ENCODE data around the gene SLC44A1. TPM values are rescaled to one million over a fixed set of nuclear protein-coding genes. Genes with fewer than 3 reads are reported as not detected.

The SLC44A1 gene
- polyA plus RNA-seq, 3 donors = 54.1 to 61.6 (median 58.0) TPM

DNA sequence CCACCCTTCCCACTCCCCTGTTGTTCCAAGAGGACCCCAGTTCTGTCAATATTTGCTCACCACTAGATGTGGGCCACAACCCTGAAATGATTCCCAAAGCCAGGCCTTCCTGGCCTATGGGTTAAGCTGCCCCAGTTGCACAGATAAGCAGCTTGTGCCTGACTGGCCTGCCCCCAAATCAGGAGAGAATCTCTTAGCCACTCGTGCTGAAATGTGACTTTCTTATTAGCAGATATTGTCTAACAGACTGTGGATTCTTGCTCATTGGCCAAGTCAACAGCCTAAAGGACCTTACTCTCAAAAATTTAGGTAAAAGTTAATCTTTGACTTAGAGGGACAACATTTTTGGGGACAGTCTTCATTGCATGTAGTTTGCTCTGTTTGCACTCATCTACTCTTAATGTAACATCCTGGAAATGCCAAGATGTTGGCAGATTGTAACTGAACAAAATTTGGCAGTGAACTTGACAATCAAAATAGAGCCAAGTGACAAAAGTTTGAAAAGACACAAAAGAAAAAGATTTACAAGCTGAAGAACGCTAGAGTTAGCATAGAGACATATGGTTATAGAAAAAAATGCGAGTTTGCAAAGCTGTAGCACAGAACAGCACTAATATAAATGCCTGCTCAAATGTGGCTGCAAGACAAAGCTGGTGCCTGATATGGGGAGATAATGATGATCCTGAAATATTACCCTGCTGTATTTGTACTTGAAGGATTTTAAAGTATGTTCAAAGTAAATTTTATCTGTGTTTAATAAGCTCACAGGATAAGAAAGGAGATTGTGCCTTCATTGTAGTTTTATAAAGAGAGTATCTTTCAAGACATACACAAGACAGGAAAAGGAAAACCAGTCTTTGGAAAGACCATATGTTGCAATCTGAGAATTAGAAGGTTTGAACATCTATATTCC lies 174.4 kb downstream of the SLC44A1 start:
- DNase-seq (ENCODE audit: low read depth in 3 of 3, low spot score in 2 of 3) = no peak

DNA sequence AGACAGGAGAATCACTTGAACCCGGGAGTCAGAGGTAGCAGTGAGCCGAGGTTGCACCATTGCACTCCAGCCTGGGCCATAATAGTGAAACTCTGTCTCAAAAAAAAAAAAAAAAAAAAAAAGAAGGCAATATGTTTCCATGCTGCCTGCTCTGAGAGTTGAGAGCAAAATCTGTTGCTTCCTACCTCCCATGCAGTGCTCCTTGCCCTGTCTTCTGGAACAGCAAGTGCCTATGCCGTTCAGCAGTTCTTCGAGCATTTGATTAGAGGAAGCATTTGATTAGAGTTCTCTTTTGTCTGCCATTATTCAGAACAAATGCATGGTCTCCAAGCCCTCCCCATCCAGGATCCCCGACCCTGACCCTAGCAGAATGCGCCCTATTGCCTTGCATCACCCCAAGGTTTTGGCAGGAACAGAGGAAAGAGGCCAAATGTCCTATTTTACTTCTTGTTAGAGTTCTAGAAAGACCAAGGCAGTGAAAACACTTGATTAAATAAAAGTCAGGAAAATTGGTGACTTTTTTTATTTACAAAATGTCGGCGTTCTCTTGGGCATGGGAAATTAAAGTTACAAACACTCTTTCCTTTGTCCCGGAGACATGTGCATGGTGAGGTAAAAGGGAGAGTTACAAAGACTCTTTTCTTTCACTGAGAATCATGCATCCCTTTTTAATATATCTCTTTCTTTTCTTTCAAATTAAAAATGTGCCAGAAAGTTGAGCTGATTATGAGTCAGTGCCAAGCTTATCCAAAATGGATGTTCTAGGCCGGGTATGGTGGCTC lies 175.6 kb downstream of the SLC44A1 start:
- no peak for DNase-seq (ENCODE audit: low read depth in 3 of 3, low spot score in 2 of 3)

DNA sequence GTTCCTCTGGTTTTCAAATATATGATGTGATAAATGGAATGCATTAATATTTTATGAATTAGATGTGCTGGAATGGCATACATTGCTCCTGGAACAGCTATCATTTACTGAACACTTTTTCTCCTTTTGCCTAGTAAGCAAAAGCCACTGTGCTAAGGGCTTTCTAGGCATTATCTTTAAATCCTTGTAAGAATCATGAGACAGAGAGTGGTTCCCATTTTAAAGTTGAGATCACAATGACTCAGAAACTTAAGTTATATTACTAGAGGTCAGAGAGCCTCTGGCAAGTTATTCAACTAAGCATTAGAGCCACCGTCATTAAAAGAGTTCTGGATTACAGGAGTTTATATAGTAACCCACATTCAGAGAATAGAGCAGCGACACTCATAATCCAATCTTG lies 176.7 kb downstream of the SLC44A1 start:
- no peak for DNase-seq (ENCODE audit: low read depth in 3 of 3, low spot score in 2 of 3)

DNA sequence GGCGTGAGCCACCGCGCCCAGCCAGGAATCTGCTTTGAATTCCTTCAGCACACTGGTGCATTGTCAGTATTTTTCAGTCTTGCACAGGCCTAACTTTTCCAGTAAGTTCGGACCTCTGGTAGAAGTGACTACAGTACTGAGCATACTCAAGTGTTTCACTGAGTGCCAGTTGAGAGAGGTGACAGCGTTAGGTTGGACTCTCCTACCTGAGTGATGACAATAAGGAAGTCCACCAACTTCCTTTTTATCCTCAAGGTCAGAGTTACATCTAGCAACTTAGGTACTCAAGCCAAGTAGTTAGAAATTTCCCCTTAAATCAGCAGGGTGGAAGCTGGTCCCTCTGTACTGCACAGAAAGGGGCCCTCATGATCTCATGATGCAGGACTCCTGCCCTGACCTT lies 177.4 kb downstream of the SLC44A1 start:
- DNase-seq (ENCODE audit: low read depth in 3 of 3, low spot score in 2 of 3) = no peak

DNA sequence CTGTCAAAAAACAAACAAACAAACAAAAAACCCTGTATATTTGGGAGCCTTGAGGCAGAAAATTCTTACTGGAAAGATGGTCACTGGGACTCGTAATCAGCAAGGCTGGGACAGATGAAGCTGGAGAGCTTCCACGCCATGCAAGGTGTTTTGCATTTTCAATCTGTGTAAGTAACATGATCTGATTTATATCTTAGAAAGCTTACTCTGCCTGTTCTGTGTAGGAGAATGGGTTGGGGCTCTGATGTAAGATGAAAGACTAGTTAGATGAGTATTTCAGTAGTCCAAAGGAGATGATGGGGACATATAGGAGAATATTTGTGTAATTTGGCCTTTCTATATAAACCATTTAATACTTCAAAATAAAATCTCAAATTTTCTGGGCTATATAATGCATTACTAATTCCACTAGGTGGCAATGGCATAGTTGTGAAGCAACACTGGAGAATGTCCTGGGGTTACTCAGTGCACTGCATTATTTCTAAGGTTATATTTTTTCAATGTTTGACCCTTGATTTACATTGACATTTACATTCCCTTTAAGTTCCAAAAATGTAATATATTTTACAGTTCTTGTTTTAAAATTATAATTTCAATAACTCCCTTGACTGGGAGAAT lies 181.5 kb downstream of the SLC44A1 start:
- no peak for DNase-seq (ENCODE audit: low read depth in 3 of 3, low spot score in 2 of 3)

DNA sequence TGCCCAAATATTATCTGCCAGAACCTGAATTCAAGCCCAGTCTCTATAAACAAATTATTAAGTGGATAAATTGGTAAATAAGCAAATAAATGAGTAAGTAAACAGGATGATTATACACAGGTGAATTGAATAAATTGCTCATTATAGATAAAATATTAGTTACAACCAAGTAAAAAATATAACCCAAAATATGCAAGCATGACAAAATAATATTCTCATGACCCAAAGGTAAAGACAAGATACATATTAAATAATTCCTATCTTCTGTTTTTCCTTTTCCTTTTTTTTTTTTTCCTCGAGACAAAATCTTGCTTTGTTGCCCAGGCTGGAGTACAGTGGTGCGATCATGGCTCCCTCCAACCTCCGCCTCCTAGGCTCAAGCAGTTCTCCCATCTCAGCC lies 182.2 kb downstream of the SLC44A1 start:
- no peak for DNase-seq (ENCODE audit: low read depth in 3 of 3, low spot score in 2 of 3)

DNA sequence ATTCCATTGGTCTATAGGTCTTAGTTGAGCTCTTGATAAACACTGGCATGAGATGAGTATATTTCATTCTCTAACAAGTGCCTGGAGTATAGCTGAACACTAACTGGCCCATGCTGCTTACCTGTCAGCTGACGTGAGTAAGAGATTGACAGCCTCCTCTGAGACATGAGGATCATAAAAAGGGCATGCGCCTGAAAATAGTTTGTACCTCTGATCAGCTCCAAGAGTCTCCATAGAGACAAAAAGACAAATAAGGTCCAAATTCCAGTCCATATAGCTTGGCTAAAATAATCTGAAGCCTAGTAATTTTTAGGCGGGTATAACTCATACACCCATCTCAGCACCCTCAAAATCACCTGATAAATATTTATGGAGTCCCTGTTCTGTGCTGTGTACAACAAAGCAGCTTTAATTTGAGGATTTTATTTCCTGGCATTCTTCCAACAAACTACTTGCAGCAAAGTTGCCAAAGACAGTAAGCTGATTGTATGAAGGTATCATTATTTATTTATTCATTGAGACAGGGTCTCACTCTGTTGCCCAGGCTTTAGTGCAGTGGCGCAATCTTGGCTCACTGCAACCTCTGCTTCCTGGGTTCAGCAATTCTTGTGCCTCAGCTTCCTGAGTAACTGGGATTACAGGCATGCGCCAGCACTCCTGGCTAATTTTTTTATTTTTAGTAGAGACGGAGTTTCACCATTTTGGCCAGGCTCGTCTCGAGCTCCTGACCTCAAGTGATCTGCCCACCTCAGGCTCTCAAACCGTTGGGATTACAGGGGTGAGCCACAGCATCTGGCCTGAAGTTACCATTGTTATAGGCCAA lies 187.2 kb downstream of the SLC44A1 start:
- no peak for DNase-seq (ENCODE audit: low read depth in 3 of 3, low spot score in 2 of 3)

DNA sequence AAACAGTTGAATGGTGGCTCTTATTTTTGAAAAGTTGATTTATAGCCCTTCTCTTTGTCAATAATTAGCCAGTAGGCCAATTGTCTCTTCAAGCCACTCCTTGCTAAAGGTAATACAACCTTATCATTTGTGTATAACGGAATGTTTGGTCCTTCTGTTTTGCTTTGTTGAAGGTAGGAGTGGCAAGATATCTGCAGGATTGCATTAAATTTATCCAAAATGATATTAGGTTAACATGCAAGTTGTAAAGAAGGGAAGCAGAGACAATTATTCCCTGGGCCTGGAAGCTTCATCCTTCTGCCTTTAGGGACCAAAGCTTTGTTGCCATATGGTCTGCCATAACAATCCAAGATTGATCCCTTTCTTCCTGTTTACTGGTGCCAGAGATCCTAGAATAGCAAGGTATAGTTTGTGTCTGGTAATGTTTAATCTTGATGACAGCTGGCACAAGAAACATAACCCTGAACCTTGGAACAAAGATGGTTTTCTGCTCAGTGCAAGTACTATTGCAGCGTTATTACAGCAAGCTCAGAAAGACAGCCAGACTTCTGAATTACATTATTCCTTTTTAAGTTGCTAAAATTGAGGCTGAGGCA lies 187.9 kb downstream of the SLC44A1 start:
- no peak for DNase-seq (ENCODE audit: low read depth in 3 of 3, low spot score in 2 of 3)

DNA sequence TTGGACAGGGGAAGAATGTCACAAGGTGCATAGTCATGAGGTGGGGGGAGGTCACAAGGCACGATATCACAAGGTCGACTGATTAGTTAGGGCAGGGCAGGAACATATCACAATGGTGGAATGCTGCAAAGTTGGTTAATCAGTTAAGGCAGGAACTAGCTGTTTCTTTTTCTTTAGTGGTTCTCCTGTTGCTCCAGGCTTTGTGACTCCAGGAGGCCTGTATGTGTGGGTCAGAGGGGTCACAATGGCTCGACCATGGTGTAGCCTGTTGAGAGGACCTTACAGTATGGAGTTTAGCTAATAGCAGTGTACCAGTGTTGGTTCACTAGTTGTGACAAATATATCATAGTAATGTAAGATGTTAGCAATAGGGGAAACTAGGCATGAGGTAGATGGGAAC lies 191.0 kb downstream of the SLC44A1 start:
- no peak for DNase-seq (ENCODE audit: low read depth in 3 of 3, low spot score in 2 of 3)

DNA sequence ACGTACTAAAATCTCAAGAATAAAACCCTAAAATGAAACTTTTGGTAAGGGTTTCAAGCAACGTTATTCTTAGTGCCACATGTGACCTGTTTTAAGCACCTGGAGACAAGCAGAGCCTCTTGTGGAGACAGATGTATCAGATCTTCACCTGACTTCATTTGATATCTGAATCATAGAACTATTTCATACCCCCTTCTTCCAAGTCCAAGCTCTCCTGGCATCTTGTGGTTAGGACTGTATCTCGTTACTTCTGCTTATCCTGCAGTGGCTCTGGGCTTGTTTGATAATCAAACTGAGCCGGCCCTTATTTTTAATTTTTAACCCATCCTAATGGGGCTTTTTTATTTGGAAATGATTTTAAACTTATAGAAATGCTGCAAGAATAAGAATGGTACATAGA lies 192.3 kb downstream of the SLC44A1 start:
- no peak for DNase-seq (ENCODE audit: low read depth in 3 of 3, low spot score in 2 of 3)

DNA sequence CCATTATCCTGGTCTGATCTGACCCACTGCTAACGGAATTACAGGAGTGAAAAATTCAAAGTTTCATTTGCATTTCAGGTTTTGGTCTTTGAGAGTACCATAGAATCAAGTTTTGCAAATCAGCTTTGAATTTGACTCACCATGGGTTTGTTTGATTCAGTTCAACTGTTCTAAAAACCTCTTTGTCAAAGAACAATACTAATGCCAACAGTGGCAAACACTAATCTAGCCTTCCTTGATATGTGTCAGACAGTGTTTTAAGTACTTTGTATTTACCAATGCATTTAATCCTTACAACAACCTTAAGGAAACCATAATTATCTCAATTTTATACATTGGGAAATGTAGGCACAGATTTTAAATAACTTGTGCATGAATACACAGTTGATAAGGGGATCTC lies 193.3 kb downstream of the SLC44A1 start:
- no peak for DNase-seq (ENCODE audit: low read depth in 3 of 3, low spot score in 2 of 3)

DNA sequence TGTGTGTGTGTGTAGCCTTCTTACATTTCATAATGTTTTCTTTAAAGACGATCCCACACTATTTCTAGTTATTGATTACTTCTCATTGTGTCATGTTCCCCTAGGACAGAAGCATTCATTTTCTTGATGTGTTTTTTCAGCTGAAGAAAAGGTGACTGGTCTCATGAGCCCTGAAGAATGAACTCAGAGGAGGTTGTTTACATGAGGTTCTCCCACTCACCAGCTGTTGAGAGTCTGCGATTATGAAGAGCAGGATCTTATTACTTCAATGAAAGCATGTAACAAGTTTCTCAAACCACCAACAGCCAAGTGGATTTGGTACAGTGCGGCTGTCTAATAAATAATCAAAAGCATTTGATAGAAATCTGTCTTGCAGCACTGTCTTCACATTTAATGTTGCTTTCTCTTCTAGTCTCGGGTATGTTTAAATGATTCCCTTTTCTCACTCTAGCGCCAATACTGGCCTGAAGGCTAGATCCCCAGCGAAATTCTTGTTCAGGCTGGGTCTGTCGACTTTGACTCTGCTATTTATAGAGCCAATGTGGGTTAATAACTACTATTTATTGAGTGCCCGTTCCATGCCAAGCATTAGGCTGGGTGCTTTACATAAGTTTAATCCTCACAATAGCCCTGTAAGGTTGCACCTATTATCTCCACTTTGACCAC lies 193.8 kb downstream of the SLC44A1 start:
- peak in 2 of 3 donors; percentile 56 to 65 for DNase-seq (ENCODE audit: low read depth in 3 of 3, low spot score in 2 of 3)

DNA sequence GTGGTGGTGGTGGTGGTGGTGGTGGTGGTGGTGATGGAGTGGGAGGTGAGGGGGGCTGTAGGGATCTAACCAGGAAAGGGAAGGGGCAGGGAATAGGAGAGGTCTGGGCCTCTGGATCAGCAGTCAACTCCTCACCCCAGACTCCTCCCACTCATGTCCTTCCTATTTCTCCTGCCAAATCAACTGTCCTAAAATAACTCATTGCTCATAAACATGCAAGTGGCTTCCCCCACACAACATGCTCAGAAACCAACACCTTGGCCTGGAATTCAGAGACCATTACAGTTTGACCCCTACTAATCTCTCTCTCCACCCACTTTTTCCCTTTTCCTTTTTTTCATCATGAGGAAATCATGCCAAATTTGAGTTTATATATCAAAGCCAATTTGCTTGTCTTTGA lies 195.0 kb downstream of the SLC44A1 start:
- DNase-seq (ENCODE audit: low read depth in 3 of 3, low spot score in 2 of 3) = no peak

DNA sequence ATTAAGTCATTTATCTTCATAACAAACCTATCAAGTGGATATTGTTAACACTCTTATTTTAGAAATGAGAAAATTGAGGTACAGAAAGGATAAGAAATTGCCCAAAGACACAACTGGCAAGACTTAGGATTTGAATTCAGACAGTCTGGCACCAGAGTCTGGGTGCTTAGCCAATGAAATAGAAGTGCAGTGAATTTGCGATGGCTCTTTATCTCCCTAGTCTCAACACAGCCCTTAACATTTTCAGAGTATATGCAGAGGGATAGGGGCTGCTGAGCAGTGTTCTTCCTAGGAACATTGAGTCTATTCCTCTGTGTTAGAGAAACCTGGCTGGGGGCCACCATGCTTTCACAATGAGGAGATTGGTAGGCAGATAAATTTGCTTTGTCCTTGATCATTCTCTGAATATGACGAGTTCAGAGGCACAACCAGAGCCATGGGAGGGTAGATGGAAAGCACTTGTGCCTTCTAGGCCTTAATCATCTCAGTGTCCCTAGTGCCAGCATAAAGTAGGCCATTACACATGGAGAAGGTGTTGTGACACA lies 197.2 kb downstream of the SLC44A1 start:
- DNase-seq (ENCODE audit: low read depth in 3 of 3, low spot score in 2 of 3) = no peak

DNA sequence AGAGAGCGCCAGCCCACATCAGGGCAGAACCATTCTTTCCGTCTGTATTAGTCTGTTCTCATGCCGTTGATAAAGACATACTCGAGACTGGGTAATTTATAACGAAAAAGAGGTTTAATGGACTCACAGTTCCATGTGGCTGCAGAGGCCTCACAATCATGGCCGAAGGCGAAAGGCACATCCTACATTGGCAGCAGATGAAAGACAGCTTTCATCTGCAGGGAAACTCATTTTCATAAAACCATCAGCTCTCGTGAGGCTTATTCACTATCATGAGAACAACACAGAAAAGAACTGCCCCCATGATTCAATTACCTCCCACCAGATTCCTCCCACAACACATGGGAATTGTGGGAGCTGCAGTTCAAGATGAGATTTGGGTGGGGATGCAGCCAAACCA lies 198.7 kb downstream of the SLC44A1 start:
- DNase-seq (ENCODE audit: low read depth in 3 of 3, low spot score in 2 of 3) = no peak

DNA sequence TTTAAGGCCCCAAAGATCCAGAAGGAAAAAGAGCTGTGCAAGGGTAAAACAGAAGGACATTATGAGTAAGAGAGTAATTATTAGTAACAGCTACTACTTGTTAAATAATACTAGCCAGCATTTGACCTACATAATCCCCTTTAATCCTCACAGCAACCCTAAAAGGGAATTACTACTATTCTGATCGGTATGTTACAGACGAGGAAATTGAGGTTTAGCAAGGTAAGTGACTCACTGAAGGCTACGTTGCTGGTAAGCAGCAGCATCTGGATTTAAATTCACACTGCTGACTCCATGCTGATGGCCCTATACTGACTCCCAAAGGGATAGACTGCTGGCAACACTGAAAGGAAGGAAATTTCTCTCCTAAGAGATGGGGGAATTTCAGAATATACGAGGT lies 199.7 kb downstream of the SLC44A1 start:
- DNase-seq (ENCODE audit: low read depth in 3 of 3, low spot score in 2 of 3) = no peak

DNA sequence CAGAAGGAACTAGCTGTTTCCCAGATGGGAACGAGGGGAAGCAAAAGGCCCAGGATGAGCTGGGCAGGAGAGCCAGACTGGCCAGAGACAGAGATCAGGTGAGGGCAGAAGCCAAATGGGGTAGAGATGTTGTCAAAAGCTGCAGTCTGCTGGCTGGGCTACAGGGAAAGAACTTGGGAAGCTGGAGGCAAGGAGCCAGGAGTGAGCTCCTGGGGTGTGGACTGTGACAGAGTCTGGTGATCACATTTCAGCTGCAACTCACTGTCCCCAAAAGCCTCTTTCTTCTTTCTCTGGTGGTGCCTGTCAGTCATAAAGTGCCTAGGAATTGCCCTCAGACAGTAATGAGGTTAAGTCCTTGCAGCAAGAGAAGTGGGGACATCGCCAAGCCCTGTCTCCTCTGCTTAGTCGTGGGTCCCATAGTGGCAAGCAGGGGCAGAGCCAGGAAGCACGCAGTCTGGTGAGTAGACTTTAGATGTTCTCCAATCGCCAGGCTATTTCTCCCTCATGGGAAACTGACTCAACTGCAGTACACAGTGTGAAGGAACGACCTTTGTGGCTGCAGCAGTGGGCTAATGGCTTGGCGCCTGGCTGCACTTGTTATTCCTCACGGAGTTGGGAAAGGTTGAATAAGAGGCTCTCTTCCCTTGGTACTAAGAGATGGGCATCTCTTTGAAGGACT lies 200.9 kb downstream of the SLC44A1 start:
- DNase-seq (ENCODE audit: low read depth in 3 of 3, low spot score in 2 of 3) = no peak

DNA sequence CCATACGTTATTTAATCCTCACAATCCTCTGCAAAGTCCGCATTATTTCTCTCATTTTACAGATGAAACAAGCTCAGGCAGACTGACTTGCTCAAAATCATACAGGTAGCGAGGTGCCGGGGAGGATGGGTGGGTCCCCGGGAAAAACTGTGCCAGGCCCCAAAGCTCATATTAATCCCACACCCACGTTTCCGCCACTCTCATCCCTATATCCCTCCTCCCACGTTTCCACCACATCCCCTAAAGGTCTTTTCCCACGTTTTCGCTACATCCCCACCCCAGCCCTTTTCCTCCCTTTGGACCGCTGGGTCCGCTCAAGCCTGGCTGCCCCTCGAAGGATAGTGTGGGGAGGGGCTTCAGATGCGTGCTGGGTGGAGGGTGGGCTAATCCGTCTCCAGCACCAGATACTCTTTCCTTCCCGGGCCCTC lies 202.9 kb downstream of the SLC44A1 start:
- peak in 1 of 3 donors; percentile 10 for DNase-seq (ENCODE audit: low read depth in 3 of 3, low spot score in 2 of 3)

All from right renal cortex interstitium (tissue), 3 donors.